HG02678 (cell line): ENCODE results near the gene EFCAB6.

Source experiments
- ATAC-seq: cut with Tn5 transposase; IDR thresholded peaks from one replicate; pipeline ENCODE4 v1.9.1; 2021; ENCODE audit warnings: mild to moderate bottlenecking, moderate library complexity; ENCODE audit not compliant: unreplicated experiment

Gene EFCAB6

DNA sequence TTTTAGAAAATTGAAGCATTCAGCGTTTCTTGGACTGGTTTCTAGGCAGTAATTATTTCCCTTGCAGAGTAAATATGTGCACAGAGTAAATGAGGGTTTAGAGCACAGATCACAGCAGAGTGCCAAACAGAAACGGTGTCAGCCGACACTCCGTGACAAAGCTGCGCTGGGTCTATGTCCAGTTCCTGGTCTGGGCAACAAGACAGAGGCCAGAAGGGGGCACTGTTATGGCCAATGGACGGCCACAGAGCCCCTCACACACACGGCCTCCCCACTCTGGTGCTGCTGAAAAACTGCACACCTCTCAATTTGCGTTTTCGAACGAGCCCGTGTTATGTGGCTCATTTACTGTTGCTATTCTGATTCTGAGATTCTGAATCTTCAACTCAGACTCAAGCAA is 219.6 kb downstream of the EFCAB6 start:
- no peak for ATAC-seq

DNA sequence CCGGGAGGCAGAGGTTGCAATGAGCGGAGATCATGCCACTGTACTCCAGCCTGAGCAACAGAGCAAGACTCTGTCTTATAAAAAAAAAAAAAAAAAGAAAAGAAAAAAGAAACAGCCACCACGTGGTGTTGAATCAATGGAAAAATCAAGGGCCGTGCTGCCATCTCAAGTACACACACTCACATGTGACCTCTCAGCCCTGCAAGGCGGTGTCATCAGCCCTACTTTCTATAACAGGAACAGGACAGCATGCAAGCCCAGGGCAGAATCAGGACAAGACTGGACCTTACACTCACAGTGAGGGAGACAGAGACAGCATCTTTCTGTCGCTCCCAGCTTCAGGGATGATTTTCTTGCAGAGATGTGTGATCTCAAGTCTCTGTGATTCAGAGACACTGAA is 220.7 kb downstream of the EFCAB6 start:
- ATAC-seq = no peak

DNA sequence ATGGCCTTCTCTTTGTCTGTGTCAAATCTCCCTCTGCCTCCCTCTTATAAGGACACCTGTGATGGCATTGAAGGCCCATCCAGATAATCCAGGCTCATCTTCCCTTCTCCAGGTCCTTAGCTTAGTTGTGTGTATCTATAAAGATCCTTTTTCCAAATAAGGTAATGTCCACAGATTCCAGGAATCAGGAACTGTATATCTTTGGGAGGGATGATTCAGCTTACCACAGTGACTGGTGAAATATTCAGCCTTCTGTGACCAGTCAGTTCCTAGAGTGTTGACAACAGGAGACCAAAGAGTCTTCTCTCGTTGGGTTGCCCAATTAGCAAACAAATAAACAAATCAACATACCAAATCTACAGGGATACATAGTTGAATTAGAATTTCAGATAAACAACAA is 224.5 kb downstream of the EFCAB6 start:
- no peak for ATAC-seq

DNA sequence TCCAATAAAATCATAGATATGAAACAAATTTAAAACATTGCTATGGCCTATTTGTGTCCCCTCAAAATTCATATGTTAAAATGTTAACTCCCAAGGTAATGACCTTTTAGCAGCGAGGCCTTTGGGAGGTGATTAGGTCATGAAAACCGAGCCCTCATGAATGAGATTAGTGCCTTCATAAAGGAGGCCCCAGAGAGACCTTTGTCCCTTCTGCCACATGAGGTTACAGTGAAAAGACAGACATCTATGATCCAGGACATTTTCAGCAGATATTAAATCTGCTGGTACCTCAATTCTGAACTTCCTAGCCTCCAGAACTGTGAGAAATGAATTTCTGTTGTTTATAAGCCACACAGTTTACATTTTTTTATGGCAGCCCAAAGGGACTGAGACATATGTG is 228.6 kb downstream of the EFCAB6 start:
- no peak for ATAC-seq

GRCh38 chr22:43582394-43582793 is 229.7 kb downstream of the EFCAB6 start:
- no peak for ATAC-seq

GRCh38 chr22:43580271-43580750 is 231.8 kb downstream of the EFCAB6 start:
- no peak for ATAC-seq

DNA sequence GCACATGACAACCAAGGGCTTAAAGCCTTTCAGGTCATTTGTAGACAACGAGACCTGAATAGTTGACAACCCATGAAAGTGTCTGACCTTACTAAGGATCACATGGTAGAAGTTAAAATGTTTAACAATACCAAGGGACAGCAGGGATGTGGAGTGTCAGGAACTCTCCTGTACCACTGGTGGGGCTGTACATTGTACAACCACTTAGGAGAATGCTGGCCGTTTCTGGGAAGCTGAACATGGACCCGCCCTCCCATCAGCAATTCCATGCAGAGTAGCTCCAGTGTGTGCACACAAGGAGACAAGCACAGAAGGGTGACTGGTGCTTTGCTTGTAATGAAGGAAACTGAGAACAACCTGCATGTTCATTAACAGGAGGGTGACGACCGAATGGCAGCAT is 237.4 kb downstream of the EFCAB6 start:
- no peak for ATAC-seq

DNA sequence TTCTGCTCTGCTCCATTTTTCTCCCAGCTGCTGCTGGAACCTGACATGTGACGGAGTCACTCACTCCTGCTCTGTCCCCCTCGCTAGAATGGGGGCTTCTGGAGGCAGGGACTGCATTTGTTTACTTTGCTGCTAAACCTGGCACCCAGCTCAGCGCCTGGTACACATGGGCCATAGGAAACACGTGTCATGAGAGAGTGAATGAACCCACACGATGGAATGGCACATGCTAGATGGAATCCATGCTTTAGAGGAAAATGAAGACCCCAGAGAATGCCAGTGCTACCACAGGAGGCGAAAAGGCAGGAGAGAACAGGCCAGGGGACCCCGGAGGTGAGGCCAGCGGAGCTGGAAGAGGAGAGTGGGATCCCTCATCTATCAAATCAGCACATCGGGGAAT is 239.4 kb downstream of the EFCAB6 start:
- ATAC-seq = no peak

GRCh38 chr22:43571181-43571580 is 240.9 kb downstream of the EFCAB6 start:
- no peak for ATAC-seq

GRCh38 chr22:43570531-43571165 is 241.5 kb downstream of the EFCAB6 start:
- ATAC-seq = no peak

DNA sequence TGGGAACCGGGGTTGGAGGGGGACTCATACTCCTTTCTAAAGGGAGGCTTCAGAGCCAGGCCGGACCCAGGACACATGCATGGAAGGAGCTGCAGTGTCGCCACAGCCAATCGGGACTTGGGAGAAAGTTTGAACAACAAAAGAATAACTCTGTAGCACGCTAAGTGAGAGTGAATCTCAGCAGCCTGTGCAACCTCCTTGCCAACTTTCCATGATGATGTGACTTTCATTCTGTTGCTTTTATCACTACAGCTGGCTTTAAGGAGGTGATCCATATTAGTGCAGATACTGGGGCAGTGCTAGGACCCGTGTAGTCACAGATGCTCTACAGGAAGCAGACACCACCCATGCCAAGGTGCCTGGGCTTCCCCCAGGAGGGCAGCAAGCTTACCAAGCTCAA is 243.0 kb downstream of the EFCAB6 start:
- no peak for ATAC-seq

- ATAC-seq = no peak
Measured at GRCh38 chr22:43567691-43568324, 244.3 kb downstream of the EFCAB6 start.

- no peak for ATAC-seq
Measured at GRCh38 chr22:43566561-43567332, 245.4 kb downstream of the EFCAB6 start.

GRCh38 chr22:43566021-43566420 is 246.1 kb downstream of the EFCAB6 start:
- no peak for ATAC-seq

DNA sequence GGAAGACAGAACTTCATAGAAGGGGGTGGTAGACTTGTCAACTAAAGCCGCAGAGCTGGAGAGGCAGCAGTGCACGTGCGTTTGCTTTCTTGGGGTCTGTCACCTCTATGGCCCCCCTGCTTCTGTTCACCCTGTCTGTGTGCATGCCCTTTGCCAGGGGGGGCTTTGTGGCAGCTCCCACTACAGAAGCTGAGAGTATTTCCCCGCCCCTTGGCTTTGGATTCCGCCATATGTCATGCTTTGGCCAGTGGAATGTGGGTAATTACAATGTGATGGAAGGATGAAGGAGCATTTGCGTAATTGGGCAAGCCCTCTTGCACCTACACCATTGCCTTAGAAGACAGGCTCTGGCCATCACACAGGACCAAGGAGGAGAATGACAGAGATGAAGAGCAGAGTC is 247.2 kb downstream of the EFCAB6 start:
- no peak for ATAC-seq

GRCh38 chr22:43563571-43563970 is 248.5 kb downstream of the EFCAB6 start:
- no peak for ATAC-seq

- ATAC-seq = no peak
Measured at GRCh38 chr22:43562843-43563242, 249.3 kb downstream of the EFCAB6 start.

- no peak for ATAC-seq
Measured at GRCh38 chr22:43561415-43562178, 250.5 kb downstream of the EFCAB6 start.

DNA sequence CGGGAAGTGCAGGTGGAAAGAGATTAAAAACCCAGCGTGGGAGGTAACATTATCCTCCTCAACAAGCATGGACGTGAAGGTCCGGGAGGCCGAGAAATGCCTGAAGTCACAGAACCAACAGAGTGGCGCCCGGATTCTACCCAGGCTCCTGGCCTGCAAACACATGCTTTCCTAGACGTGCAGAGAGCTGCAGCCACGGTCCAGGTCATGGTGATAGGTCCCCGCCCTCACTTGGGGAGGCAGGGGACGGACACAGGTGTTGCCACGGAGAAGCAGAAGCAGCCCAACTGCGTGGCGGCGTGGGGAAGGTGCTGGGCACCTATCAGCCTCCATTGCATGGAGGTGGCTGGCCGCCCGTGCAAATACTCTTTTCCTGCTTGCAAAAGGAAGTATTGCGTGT is 251.5 kb downstream of the EFCAB6 start:
- ATAC-seq = no peak

DNA sequence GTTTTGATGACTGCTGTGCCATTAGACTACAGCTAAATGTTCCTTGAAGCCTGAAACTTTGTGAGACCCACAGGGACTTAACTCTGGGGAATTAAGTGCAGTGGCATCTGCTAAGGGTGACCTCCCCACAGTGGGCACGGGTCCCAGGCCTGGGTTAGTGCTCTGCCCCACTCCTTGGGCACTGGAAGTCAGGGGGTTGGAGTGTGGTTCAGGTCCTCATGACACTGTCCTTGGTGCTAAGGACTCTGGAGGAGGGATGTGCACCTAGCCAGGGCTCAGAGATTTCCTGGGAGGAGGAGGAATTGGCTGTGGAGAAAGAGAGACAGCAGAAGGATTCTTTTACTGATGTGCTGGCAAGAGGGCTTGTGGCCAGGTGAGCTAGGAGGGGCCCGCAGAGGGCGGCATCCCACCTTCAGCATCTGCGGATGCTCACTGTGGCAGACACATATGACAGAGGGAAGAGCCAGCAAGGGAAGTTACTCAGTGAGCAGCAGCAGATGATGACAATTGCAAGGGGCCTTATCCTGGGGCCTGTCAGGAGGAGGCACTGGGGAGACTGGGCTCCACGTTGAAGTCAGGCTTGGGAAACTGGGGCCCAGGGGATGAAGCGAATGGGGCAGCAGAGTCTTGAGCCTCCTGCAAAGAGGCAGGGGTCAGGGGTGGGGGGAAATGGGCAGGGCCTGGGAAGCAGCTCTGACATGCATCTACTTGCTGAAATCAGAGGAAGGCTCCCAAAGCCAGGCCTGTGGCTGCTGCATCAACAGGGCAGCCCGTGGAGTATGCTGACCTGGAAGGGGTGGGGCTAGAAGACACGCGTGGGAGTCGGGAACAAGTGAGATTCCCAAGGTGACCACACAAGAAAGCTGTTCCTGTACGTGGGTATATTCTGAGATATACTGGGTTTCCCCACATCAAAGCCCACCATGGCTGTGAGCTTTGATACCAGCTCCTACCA is 256.3 kb downstream of the EFCAB6 start:
- ATAC-seq = no peak
